CD14-positive monocyte (primary cell): ENCODE data around the gene TAS1R1. TPM values are rescaled to one million over a fixed set of nuclear protein-coding genes. Genes with fewer than 3 reads are reported as not detected.

Experiments
- DNase-seq, 3 donors: peaks; one replicate each; pipeline ENCODE4 v3.0.0-alpha.2; 2011 to 2022
- H2AFZ ChIP-seq: 2 replicates; pipeline ENCODE4 v1.6.0; 2012; ENCODE audit warnings: mild to moderate bottlenecking, low read depth, low read length, inconsistent platforms; ENCODE audit not compliant: insufficient read depth, poor library complexity, severe bottlenecking
- H3K27ac ChIP-seq, 2 donors: 1 replicate in 1 of 2; 2 replicates in 1 of 2; pipeline ENCODE4 v1.5.1; 2012 to 2013; ENCODE audit warnings: low read length in 2 of 2, control low read depth in 1 of 2, inconsistent platforms in 1 of 2, low read depth in 1 of 2, mild to moderate bottlenecking in 1 of 2
- H3K27me3 ChIP-seq, 2 donors: one replicate each; pipeline versions ENCODE4 v1.6.0 to v1.6.1; 2011 to 2013; ENCODE audit warnings: low read length in 2 of 2; ENCODE audit not compliant: control insufficient read depth in 2 of 2, insufficient read depth in 2 of 2
- H3K36me3 ChIP-seq, 2 donors: replicated peaks in 1 of 2; 1 replicate in 1 of 2; 2 replicates in 1 of 2; pipeline versions ENCODE4 v1.5.1 to v1.6.1; 2012 to 2013; ENCODE audit warnings: low read length in 2 of 2, control low read depth in 1 of 2, inconsistent platforms in 1 of 2, mild to moderate bottlenecking in 1 of 2; ENCODE audit not compliant: insufficient read depth in 2 of 2, control insufficient read depth in 1 of 2
- H3K4me1 ChIP-seq, 2 donors: 1 replicate in 1 of 2; 2 replicates in 1 of 2; pipeline versions ENCODE4 v1.5.1 to v1.6.1; 2012 to 2013; ENCODE audit warnings: low read length in 2 of 2, control low read depth in 1 of 2, inconsistent platforms in 1 of 2, mild to moderate bottlenecking in 1 of 2, moderate library complexity in 1 of 2; ENCODE audit not compliant: insufficient read depth in 2 of 2, control insufficient read depth in 1 of 2
- H3K4me2 ChIP-seq: replicated peaks from 2 replicates; pipeline ENCODE3; 2012; ENCODE audit warnings: low read length, moderate library complexity, mild to moderate bottlenecking; ENCODE audit not compliant: poor library complexity, severe bottlenecking; ENCODE audit errors: extremely low read depth
- H3K4me3 ChIP-seq, 3 experiments: fragments of 200-600 bp in 1 of 3; sonication (generic) in 1 of 3; replicated peaks in 1 of 3; 1 replicate in 2 of 3; 2 replicates in 1 of 3; pipeline ENCODE4 v1.5.1; 2011 to 2013; ENCODE audit warnings: low read length in 3 of 3, mild to moderate bottlenecking in 3 of 3, control low read depth in 2 of 3, low read depth in 2 of 3, inconsistent platforms in 1 of 3, moderate library complexity in 1 of 3
- H3K79me2 ChIP-seq: 2 replicates; pipeline ENCODE4 v1.6.0; 2012; ENCODE audit warnings: mild to moderate bottlenecking, control low read depth, inconsistent platforms, low read length, moderate library complexity; ENCODE audit not compliant: insufficient read depth
- H3K9ac ChIP-seq: 2 replicates; pipeline ENCODE4 v1.6.0; 2017; ENCODE audit warnings: low read length, mild to moderate bottlenecking; ENCODE audit not compliant: insufficient read depth, poor library complexity, severe bottlenecking
- H3K9me3 ChIP-seq, 2 donors: replicated peaks in 1 of 2; 1 replicate in 1 of 2; 2 replicates in 1 of 2; pipeline versions ENCODE4 v1.5.1 to v1.6.1; 2012 to 2013; ENCODE audit warnings: low read length in 2 of 2, control low read depth in 1 of 2; ENCODE audit not compliant: control insufficient read depth in 1 of 2, insufficient read depth in 1 of 2
- H4K20me1 ChIP-seq: 2 replicates; pipeline ENCODE4 v1.6.0; 2012; ENCODE audit warnings: mild to moderate bottlenecking, low read length, control low read depth, moderate library complexity; ENCODE audit not compliant: insufficient read depth
- H3K27ac Mint-ChIP-seq, 7 donors: one replicate each; pipeline ENCODE4 v1.8.0; 2020; ENCODE audit warnings: mild to moderate bottlenecking in 7 of 7, mixed read lengths in 7 of 7, moderate library complexity in 6 of 7, inconsistent platforms in 2 of 7
- H3K27me3 Mint-ChIP-seq, 3 donors: one replicate each; pipeline ENCODE4 v1.8.0; 2021 to 2022; ENCODE audit warnings: low read depth in 3 of 3, mild to moderate bottlenecking in 3 of 3, mixed read lengths in 3 of 3, moderate library complexity in 3 of 3, inconsistent platforms in 1 of 3
- H3K36me3 Mint-ChIP-seq, 2 donors: one replicate each; pipeline ENCODE4 v1.8.0; 2020; ENCODE audit warnings: mixed read lengths in 2 of 2, inconsistent platforms in 1 of 2, mild to moderate bottlenecking in 1 of 2
- H3K4me1 Mint-ChIP-seq: one replicate; pipeline ENCODE4 v1.8.0; 2020; ENCODE audit warnings: mild to moderate bottlenecking, mixed read lengths
- H3K4me3 Mint-ChIP-seq, 2 donors: one replicate each; pipeline ENCODE4 v1.8.0; 2020; ENCODE audit warnings: mild to moderate bottlenecking in 2 of 2, mixed read lengths in 2 of 2, moderate library complexity in 1 of 2
- H3K9me3 Mint-ChIP-seq, 7 donors: one replicate each; pipeline ENCODE4 v1.8.0; 2020 to 2022; ENCODE audit warnings: mixed read lengths in 7 of 7, mild to moderate bottlenecking in 6 of 7, moderate library complexity in 6 of 7, inconsistent platforms in 2 of 7
- WGBS: methylation state at CpG from one replicate; pipeline ENCODE4 v1.1.5; 2013; ENCODE audit warnings: missing lambda C conversion rate; ENCODE audit not compliant: insufficient coverage; 5-methylcytosine and 5-hydroxymethylcytosine counted together
- intact Hi-C, 2 donors: fragments of 100-400 bp; cut with micrococcal nuclease; formaldehyde crosslinking; loops; one replicate each; pipeline versions ENCODE4 v1.15.0 to v1.15.1; 2023
- polyA plus RNA-seq, 3 donors: library from polyadenylated mRNA; depleted of rRNA in 1 of 3; unstranded in 2 of 3; stranded (reverse) in 1 of 3; fragments of 300-500 nt in 2 of 3; fragments of >200 nt in 1 of 3; fragmentation: Illumina TruSeq in 2 of 3; gene quantifications; 1 replicate in 2 of 3; 2 replicates in 1 of 3; pipeline ENCODE4 v1.2.3, GENCODE V29; 2012 to 2021
- TF ChIP-seq, protein P1 (sequence below): fragments of 200-600 bp; IDR thresholded peaks from one replicate; pipeline ENCODE4 v1.8.0; 2022; ENCODE audit warnings: antibody characterized with exemption, mild to moderate bottlenecking

The TAS1R1 gene
- polyA plus RNA-seq, 3 donors: not detected

GRCh38 chr1:6509919-6510291, 45.2 kb upstream of the TAS1R1 start:
- peaks cover 2% of the 10 kb centered on the region for H3K4me1 Mint-ChIP-seq
- no peaks in the 10 kb centered on the region for H3K36me3 ChIP-seq
- peaks cover 0 to 3% of the 10 kb centered on the region in 2 donors for H3K4me1 ChIP-seq
- TF ChIP-seq, protein P1, sequence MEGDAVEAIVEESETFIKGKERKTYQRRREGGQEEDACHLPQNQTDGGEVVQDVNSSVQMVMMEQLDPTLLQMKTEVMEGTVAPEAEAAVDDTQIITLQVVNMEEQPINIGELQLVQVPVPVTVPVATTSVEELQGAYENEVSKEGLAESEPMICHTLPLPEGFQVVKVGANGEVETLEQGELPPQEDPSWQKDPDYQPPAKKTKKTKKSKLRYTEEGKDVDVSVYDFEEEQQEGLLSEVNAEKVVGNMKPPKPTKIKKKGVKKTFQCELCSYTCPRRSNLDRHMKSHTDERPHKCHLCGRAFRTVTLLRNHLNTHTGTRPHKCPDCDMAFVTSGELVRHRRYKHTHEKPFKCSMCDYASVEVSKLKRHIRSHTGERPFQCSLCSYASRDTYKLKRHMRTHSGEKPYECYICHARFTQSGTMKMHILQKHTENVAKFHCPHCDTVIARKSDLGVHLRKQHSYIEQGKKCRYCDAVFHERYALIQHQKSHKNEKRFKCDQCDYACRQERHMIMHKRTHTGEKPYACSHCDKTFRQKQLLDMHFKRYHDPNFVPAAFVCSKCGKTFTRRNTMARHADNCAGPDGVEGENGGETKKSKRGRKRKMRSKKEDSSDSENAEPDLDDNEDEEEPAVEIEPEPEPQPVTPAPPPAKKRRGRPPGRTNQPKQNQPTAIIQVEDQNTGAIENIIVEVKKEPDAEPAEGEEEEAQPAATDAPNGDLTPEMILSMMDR: no peak
- no peaks in the 10 kb centered on the region for H3K9me3 ChIP-seq
- H3K27me3 ChIP-seq: no peaks in the 10 kb centered on the region
- no peak overlapping the region for H3K4me3 Mint-ChIP-seq
- peaks cover 1 to 5% (median 2%) of the 10 kb centered on the region in 3 donors for H3K27me3 Mint-ChIP-seq
- H2AFZ ChIP-seq: no peak overlapping the region
- no peaks in the 10 kb centered on the region for H3K9me3 Mint-ChIP-seq
- H4K20me1 ChIP-seq: no peaks in the 10 kb centered on the region
- DNase-seq: no peak
- H3K4me2 ChIP-seq: no peak overlapping the region
- H3K79me2 ChIP-seq: no peaks in the 10 kb centered on the region
- 66% methylated on average over 9 of the region's 10 CpGs for WGBS
- no peak overlapping the region for H3K27ac ChIP-seq
- no peak overlapping the region for H3K4me3 ChIP-seq
- no peak overlapping the region for H3K9ac ChIP-seq
- no peak overlapping the region for H3K27ac Mint-ChIP-seq
- intact Hi-C loops: no loop called here
- no peaks in the 10 kb centered on the region for H3K36me3 Mint-ChIP-seq

GRCh38 chr1:6510493-6510892, 44.6 kb upstream of the TAS1R1 start:
- Mint-ChIP-seq H3K9me3 (no peaks in the 10 kb centered on the region), H3K27ac (no peak overlapping the region), H3K36me3 (no peaks in the 10 kb centered on the region), H3K4me3 (no peak overlapping the region), H3K4me1 (peaks cover 2% of the 10 kb centered on the region), H3K27me3 (peaks cover 1 to 5% (median 2%) of the 10 kb centered on the region in 3 donors)
- no peak overlapping the region for H3K4me3 ChIP-seq
- no peak for DNase-seq
- 100% methylated on average over 1 of the region's 6 CpGs for WGBS
- no peaks in the 10 kb centered on the region for H3K36me3 ChIP-seq
- no peak overlapping the region for H2AFZ ChIP-seq
- H3K4me1 ChIP-seq: peaks cover 0 to 3% of the 10 kb centered on the region in 2 donors
- no peaks in the 10 kb centered on the region for H4K20me1 ChIP-seq
- no peak overlapping the region for H3K4me2 ChIP-seq
- intact Hi-C loops: no loop called here
- TF ChIP-seq, protein P1: no peak
- no peak overlapping the region for H3K27ac ChIP-seq
- H3K79me2 ChIP-seq: no peaks in the 10 kb centered on the region
- H3K27me3 ChIP-seq: no peaks in the 10 kb centered on the region
- no peaks in the 10 kb centered on the region for H3K9me3 ChIP-seq
- H3K9ac ChIP-seq: no peak overlapping the region
